NK-92 (cell line): ENCODE measurements around the gene BFAR.
"Not testable (repeated sequence)": the region's sequence is repeated elsewhere in the genome, so short reads cannot be mapped to it uniquely, and the experiment has no call there.

Source experiments
- DNase-seq: peaks from one replicate; lab custom pipeline; 2025; ENCODE audit not compliant: unreplicated experiment; lab: John Stamatoyannopoulos, UW

BFAR gene

DNA sequence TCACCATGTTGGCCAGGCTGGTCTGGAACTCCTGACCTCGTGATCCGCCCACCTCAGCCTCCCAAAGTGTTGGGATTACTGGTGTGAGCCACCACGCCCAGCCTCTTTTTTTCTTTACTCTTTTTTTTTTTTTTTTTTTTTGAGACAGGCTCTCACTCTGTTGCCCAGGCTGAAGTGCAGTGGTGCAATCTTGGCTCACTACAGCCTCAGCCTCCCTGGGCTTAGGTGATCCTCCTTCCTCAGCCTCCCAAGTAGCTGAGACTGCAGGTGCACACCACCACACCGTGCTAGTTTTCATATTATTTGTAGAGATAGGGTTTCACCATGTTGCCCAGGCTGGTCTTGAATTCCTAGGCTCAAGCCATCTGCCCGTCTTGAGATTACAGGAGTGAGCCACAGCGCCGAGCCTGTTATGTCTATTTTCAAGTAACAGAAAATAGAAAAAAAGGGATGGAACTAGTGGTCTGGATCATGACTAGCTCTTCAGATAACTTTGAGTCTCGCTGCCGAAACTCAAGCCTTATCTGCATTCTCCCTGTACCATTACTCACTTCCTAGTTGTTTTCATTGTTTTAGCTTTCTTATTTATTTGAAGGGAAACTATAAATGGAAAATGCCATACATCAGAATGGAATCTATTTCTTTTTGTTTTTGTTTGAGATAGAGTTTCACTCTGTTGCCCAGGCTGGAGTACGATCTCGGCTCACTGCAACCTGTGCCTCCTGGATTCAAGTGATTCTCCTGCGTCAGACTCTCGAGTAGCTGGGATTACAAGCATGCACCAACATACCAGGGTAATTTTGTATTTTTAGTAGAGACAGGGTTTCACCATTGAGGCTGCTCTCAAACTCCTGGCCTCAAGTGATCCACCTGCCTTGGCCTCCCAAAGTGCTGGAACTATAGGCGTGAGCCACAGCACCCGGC, 53.4 kb downstream of the BFAR start:
- DNase-seq = not testable (repeated sequence)

DNA sequence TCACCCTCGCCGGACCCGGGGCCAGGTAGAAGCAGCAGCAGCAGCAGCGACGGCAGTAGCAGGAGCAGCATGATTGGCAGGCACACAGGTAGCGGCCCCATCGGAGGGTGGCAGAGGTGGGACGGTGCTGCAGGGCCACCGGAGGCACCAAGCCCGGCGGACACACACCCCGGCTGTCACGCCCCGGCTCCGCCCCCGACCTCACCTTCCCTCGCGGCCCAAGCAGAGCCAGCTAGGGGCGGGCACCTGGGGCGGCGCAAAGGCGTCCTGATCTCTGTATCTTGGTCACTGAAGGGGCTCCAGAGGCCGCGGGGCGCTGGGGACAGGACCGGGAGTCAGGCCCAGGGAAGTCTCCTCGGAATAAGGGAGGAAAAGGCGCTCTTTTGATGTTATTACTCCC, 61.4 kb downstream of the BFAR start, which contains the start of gene PLA2G10:
TSS of gene PLA2G10 (minus strand) at position 180 of the 400 bp plus-strand sequence. CDS start at position 101, 79 bp downstream.
- not testable (repeated sequence) for DNase-seq

DNA sequence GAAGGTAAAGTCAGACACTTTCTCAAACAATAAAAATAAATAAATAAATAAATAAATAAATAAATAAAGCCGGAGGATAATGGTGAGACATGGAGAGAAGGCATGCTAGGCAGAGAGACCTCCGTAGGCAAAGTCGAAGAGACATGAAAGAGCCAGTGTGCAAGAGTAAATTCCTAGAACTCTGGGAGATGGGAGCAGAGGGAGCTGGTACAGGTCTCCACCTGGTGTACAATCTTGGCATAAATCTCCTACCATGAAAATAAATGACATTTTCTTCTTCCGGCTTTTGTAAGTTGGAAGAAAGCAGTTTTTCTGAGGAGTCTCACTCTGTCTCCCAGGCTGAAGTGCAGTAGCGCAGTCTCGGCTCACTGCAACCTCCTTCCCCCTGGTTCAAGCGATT, 69.1 kb downstream of the BFAR start:
- not testable (repeated sequence) for DNase-seq

DNA sequence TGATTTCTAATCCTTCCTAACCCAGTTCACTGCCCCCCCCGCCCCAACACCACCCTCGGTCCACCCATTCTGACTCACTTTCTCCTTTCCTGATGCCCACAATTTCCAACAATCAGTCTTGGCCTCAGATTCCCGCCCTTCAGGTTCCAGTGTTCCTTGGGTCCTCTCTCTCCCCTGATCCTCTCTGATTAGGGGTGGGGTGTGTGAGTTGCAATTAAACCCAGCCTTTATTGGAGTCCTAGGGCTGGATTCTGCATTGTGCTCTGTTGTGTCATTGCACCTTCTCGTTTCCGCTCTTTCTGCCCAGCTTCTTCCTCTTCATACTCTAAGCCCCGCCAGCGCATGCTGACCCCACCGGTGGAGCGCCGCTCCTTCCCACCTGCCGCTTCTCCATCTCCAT, 69.9 kb downstream of the BFAR start:
- not testable (repeated sequence) for DNase-seq

DNA sequence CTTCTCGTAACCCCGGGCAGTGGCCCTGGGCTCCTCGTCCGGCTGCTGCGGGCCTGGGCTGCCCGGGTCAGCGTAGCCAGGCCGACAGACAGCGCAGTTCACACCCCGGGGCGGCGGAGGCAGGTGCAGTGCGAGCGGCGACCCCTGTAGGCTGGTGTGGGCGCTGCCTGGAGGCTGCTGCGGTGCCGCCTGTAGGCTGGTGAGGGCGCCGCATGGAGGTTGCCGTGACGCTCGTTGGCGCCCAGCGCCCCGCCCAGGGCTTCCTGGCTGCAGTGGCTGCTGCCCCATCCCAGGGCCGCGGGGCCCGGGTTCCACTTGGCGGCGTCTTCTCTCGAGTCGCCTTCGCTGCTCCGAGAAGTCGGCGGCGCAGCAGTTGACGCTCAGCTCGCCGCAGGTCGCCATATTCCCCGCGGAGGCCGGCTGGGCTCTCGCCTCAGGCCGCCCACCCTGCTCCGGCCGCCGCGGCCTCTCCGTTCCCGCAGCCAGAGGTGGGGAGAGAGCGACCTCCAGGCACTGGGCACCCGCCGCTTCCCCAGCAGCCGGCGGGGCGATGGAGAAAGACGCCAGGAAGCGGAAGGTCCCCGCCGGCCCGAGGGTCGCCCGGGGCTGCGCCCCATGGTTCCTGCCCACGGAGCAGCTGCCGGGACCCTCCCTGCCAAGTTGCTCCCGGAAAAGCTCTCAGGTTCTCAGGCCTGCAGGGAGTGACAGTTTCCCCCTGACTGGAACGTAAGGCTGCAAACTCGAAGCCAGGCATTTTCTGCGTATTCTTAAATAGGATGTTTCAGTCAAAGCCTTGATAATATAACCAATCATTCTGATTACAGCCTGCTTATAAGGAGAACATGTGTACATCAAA, 70.6 kb downstream of the BFAR start, which contains the start of gene NPIPA3:
TSS of gene NPIPA3 (plus strand) at position 256 of the 856 bp plus-strand sequence. CDS start 5,533 bp downstream, outside the sequence.
- DNase-seq = not testable (repeated sequence)
